ENCODE measurements around the gene DLG2.

GRCh38 chr11:83706566-83706965 lies 1920.6 kb downstream of the DLG2 start:
- TF ChIP-seq, protein P1, sequence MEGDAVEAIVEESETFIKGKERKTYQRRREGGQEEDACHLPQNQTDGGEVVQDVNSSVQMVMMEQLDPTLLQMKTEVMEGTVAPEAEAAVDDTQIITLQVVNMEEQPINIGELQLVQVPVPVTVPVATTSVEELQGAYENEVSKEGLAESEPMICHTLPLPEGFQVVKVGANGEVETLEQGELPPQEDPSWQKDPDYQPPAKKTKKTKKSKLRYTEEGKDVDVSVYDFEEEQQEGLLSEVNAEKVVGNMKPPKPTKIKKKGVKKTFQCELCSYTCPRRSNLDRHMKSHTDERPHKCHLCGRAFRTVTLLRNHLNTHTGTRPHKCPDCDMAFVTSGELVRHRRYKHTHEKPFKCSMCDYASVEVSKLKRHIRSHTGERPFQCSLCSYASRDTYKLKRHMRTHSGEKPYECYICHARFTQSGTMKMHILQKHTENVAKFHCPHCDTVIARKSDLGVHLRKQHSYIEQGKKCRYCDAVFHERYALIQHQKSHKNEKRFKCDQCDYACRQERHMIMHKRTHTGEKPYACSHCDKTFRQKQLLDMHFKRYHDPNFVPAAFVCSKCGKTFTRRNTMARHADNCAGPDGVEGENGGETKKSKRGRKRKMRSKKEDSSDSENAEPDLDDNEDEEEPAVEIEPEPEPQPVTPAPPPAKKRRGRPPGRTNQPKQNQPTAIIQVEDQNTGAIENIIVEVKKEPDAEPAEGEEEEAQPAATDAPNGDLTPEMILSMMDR (conservative IDR thresholded peaks at IDR 0.05; ENCODE audit: low read depth, low read length): no peak
- no peak for TF ChIP-seq RFX5 (IDR thresholded peaks at IDR 0.05; ENCODE audit: low read depth, low read length)
- TF ChIP-seq ELK1 (IDR thresholded peaks at IDR 0.05; ENCODE audit: borderline replicate concordance, low read depth, low read length): no peak
- TF ChIP-seq, protein P2, sequence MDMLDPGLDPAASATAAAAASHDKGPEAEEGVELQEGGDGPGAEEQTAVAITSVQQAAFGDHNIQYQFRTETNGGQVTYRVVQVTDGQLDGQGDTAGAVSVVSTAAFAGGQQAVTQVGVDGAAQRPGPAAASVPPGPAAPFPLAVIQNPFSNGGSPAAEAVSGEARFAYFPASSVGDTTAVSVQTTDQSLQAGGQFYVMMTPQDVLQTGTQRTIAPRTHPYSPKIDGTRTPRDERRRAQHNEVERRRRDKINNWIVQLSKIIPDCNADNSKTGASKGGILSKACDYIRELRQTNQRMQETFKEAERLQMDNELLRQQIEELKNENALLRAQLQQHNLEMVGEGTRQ (IDR thresholded peaks at IDR 0.05; ENCODE audit: low read depth, low read length): no peak
- no peak for TF ChIP-seq POLR2A (IDR thresholded peaks at IDR 0.05; ENCODE audit: low read depth, low read length)

Data from IMR-90 (cell line).